NB4 (cell line): Measurements from ENCODE around the gene ZBTB40.

ENCODE experiments used
- MAX ChIP-seq: IDR thresholded peaks from 2 replicates; pipeline ENCODE4 v1.6.1; 2011; ENCODE audit warnings: low read depth, low read length
- MYC ChIP-seq: IDR thresholded peaks from 2 replicates; pipeline ENCODE4 v1.6.1; 2011; ENCODE audit warnings: low read depth, low read length
- POLR2A ChIP-seq: IDR thresholded peaks from 2 replicates; pipeline ENCODE4 v1.6.1; 2011; ENCODE audit warnings: mild to moderate bottlenecking; ENCODE audit not compliant: insufficient read length; ENCODE audit errors: extremely low read depth
- TF ChIP-seq, protein P1 (sequence below): IDR thresholded peaks from one replicate; pipeline ENCODE4 v1.5.1; 2012; ENCODE audit warnings: low read depth, low read length

- TF ChIP-seq, protein P1, sequence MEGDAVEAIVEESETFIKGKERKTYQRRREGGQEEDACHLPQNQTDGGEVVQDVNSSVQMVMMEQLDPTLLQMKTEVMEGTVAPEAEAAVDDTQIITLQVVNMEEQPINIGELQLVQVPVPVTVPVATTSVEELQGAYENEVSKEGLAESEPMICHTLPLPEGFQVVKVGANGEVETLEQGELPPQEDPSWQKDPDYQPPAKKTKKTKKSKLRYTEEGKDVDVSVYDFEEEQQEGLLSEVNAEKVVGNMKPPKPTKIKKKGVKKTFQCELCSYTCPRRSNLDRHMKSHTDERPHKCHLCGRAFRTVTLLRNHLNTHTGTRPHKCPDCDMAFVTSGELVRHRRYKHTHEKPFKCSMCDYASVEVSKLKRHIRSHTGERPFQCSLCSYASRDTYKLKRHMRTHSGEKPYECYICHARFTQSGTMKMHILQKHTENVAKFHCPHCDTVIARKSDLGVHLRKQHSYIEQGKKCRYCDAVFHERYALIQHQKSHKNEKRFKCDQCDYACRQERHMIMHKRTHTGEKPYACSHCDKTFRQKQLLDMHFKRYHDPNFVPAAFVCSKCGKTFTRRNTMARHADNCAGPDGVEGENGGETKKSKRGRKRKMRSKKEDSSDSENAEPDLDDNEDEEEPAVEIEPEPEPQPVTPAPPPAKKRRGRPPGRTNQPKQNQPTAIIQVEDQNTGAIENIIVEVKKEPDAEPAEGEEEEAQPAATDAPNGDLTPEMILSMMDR, result no peak
- TF ChIP-seq POLR2A (no peak), MAX (no peak), MYC (no peak)
These were observed 19.7 kb upstream of the ZBTB40 start for GRCh38 chr1:22431965-22432364.
